B cell (primary cell): ENCODE measurements around the gene DCAKD.

Experiments
- EZH2 ChIP-seq: IDR thresholded peaks from 2 replicates; pipeline ENCODE4 v1.6.1; 2012; ENCODE audit warnings: borderline replicate concordance, low read depth, mild to moderate bottlenecking, moderate library complexity, low read length; ENCODE audit not compliant: insufficient read depth, poor library complexity, severe bottlenecking
- TF ChIP-seq, protein P1 (sequence below): fragments of 200-600 bp; IDR thresholded peaks from one replicate; pipeline ENCODE4 v1.8.0; 2022; ENCODE audit warnings: antibody characterized with exemption, mild to moderate bottlenecking

DNA sequence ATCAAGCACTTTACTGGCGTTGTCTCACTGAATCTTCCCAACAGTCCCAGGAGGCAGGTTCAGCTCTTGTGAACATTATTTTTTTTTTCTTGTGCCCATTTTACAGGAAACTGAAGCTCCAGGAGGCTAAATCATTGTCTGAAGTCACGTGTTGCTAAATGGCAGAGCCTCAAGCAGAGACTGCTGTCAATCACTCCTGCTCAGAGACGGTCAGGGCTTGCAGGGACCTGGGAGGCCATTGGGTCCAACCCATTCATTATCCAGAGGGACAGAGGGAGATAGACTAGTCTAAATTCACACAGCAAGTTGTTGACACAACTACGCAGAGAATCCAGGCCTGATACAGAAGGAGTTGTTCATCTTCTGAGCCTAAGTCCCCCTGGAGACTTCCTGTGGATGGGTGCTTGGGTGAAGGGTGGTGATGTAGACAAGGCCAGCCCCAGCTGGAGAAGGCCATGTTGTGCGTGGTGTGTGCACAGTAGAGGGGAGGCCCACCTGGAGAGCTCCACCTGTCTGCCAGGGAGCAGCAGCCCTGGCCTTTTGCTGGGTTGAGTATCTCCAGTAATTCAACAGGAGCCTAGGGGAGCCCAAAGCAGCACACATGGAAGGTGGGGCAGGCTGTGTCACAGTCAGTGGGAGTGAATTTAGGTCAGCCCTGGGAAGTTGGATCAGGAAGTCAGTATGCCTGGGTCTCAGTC, 59.0 kb downstream of the DCAKD start:
- TF ChIP-seq, protein P1, sequence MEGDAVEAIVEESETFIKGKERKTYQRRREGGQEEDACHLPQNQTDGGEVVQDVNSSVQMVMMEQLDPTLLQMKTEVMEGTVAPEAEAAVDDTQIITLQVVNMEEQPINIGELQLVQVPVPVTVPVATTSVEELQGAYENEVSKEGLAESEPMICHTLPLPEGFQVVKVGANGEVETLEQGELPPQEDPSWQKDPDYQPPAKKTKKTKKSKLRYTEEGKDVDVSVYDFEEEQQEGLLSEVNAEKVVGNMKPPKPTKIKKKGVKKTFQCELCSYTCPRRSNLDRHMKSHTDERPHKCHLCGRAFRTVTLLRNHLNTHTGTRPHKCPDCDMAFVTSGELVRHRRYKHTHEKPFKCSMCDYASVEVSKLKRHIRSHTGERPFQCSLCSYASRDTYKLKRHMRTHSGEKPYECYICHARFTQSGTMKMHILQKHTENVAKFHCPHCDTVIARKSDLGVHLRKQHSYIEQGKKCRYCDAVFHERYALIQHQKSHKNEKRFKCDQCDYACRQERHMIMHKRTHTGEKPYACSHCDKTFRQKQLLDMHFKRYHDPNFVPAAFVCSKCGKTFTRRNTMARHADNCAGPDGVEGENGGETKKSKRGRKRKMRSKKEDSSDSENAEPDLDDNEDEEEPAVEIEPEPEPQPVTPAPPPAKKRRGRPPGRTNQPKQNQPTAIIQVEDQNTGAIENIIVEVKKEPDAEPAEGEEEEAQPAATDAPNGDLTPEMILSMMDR, result no peak
- TF ChIP-seq EZH2, result no peak
